RCC 7860 (cell line): ENCODE data around the gene VAMP4.

Experiments
- DNase-seq: peaks from one replicate; pipeline ENCODE4 v3.0.0-alpha.2; 2015; ENCODE audit warnings: low spot score
- FAIRE-seq: peaks from 2 replicates; lab custom pipeline; 2012; peaks lifted over from hg19 to GRCh38; lab: Jason Lieb, UNC

The VAMP4 gene

DNA sequence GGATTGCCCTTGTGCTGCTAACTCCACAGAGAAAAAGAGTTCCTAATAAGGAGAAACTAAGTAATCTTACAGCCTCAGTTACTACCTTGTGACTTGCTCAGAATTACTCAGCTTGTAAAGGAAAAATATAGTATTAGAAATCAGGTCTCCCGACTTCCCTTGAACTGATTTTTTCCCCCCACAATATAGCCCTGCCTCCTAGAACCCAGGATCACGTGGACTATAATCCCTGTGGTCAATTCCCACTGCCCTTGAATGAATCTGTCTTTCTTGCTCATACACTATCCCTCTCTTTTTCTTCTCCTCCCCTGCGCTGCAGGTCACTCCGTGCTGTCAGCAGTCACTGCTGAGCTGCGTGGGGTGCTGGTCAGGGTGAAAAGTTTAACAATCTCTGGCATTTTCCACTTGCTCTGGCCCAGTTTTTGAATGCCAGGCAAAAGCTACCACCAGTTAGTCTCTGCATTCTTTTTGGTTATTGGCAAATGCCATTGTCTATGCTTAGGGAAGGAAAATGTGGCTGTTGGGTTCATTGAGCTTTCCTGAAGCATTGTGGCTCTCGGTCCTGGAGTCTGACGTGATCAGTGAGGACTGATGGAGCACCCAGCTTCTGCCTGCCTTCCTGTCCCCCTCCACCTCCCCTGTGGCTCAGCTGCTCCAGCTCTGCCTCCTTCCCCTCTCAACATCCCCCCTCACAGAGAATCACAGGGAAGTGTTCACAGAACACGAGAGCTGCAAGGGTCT lies 87.5 kb downstream of the VAMP4 start:
- DNase-seq (no peak), FAIRE-seq (no peak)

DNA sequence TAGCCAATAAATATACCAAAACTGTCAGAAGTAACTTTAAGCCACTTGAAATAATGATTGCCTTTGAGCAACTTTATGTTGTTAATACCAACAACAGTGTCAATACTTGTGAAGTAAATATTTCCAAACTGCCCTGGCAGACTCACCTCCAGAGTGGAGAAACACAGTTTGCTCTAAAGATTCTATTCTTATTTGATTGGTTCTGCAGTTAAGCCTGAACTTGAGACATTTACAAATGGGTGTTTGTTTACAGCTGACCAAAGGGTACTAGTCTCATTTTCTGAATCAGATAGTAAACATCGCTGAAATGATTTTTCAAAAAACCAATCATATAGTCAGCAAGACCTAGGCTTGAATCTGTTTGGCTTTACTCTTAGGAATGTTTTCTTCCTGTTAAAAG lies 88.1 kb downstream of the VAMP4 start:
- DNase-seq (no peak), FAIRE-seq (no peak)

DNA sequence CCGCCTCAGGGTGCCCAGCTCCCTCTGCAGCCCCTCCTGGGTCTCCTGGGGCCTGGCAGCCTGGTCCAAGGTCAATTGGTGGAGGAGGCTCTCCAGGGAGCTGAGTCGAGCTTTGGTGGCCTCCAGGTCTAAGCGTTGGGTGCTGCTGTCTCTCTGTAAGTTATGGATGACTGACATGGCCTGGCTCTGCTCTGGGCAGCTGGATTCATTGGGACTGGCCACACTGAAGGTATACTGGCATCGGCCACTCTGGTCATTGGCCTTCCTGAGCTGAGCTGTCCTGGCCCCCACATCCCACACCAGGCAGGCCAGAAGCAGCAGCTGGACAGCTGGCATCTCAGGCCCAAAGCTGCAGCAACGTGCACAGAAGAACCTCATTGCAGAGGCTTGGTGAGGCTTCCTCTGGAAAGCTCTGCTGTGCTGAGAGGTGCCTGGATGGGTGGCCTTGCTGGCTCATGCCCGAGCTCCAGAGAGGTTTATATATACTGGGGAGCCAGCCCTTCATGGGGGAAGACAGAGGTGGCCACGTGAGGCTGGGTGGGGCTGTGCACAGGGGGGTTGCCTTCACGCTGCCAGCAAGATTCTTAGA lies 89.5 kb downstream of the VAMP4 start, which contains the start of gene MYOC:
TSS of gene MYOC (minus strand) at position 455 of the 589 bp plus-strand sequence. CDS start at position 378, 77 bp downstream.
- FAIRE-seq (no peak), DNase-seq (no peak)
